ENCODE results near the gene PDCD1. TPM values are rescaled to one million over a fixed set of nuclear protein-coding genes. Genes with fewer than 3 reads are reported as not detected.

The PDCD1 gene
- total RNA-seq, 1 donor from 2014 or later = not detected

- H3K27ac Mint-ChIP-seq = no peak overlapping the region
- H3K9me3 Mint-ChIP-seq (ENCODE audit: low read depth) = peaks cover 4% of the 10 kb centered on the region
- H3K36me3 Mint-ChIP-seq (ENCODE audit: insufficient read depth) = peaks cover 3% of the 10 kb centered on the region
- no peaks in the 10 kb centered on the region for H3K4me1 Mint-ChIP-seq (ENCODE audit: low read depth)
- H3K4me3 Mint-ChIP-seq (ENCODE audit: low read depth) = no peak overlapping the region
- DNase-seq (ENCODE audit: low spot score, unreplicated experiment) = no peak
- no peak for TF ChIP-seq CTCF (IDR thresholded peaks at IDR 0.05; ENCODE audit: unreplicated experiment)
- H3K27me3 Mint-ChIP-seq = no peaks in the 10 kb centered on the region
Observed at GRCh38 chr2:241890524-241891235, 32.0 kb upstream of the PDCD1 start.

- H3K4me3 Mint-ChIP-seq (ENCODE audit: low read depth) = no peak overlapping the region
Observed at GRCh38 chr2:241888641-241889040, 29.9 kb upstream of the PDCD1 start.

GRCh38 chr2:241887806-241888522, 29.3 kb upstream of the PDCD1 start:
- peaks cover 4% of the 10 kb centered on the region for H3K9me3 Mint-ChIP-seq (ENCODE audit: low read depth)
- H3K4me1 Mint-ChIP-seq (ENCODE audit: low read depth) = peaks cover 2% of the 10 kb centered on the region
- H3K36me3 Mint-ChIP-seq (ENCODE audit: insufficient read depth) = peaks cover 3% of the 10 kb centered on the region
- H3K4me3 Mint-ChIP-seq (ENCODE audit: low read depth) = no peak overlapping the region
- peak overlapping the region; percentile 82 for H3K27ac Mint-ChIP-seq
- H3K27me3 Mint-ChIP-seq = no peaks in the 10 kb centered on the region
- TF ChIP-seq CTCF (IDR thresholded peaks at IDR 0.05; ENCODE audit: unreplicated experiment) = no peak
- DNase-seq (ENCODE audit: low spot score, unreplicated experiment) = no peak

More at GRCh38 chr2:241888641-241889040, 29.9 kb upstream of the PDCD1 start:
- Mint-ChIP-seq H3K27ac (no peak overlapping the region), H3K36me3 (ENCODE audit: insufficient read depth) (peaks cover 3% of the 10 kb centered on the region), H3K9me3 (ENCODE audit: low read depth) (peaks cover 4% of the 10 kb centered on the region), H3K4me1 (ENCODE audit: low read depth) (peaks cover 2% of the 10 kb centered on the region), H3K27me3 (no peaks in the 10 kb centered on the region)
- no peak for TF ChIP-seq CTCF (IDR thresholded peaks at IDR 0.05; ENCODE audit: unreplicated experiment)
- no peak for DNase-seq (ENCODE audit: low spot score, unreplicated experiment)

- DNase-seq (ENCODE audit: low spot score, unreplicated experiment) = no peak
- H3K4me1 Mint-ChIP-seq (ENCODE audit: low read depth) = peaks cover 7% of the 10 kb centered on the region
- no peak overlapping the region for H3K4me3 Mint-ChIP-seq (ENCODE audit: low read depth)
- no peaks in the 10 kb centered on the region for H3K27me3 Mint-ChIP-seq
- TF ChIP-seq CTCF (IDR thresholded peaks at IDR 0.05; ENCODE audit: unreplicated experiment) = no peak
- H3K9me3 Mint-ChIP-seq (ENCODE audit: low read depth) = peaks cover 4% of the 10 kb centered on the region
- no peak overlapping the region for H3K27ac Mint-ChIP-seq
- peaks cover 3% of the 10 kb centered on the region for H3K36me3 Mint-ChIP-seq (ENCODE audit: insufficient read depth)
Observed at GRCh38 chr2:241886840-241887447, 28.2 kb upstream of the PDCD1 start.

GRCh38 chr2:241885946-241886643, 27.4 kb upstream of the PDCD1 start:
- H3K27me3 Mint-ChIP-seq = no peaks in the 10 kb centered on the region
- no peak overlapping the region for H3K27ac Mint-ChIP-seq

More at GRCh38 chr2:241885946-241886643, 27.4 kb upstream of the PDCD1 start:
- no peak for DNase-seq (ENCODE audit: low spot score, unreplicated experiment)
- peaks cover 7% of the 10 kb centered on the region for H3K4me1 Mint-ChIP-seq (ENCODE audit: low read depth)
- peaks cover 4% of the 10 kb centered on the region for H3K9me3 Mint-ChIP-seq (ENCODE audit: low read depth)
- no peak for TF ChIP-seq CTCF (IDR thresholded peaks at IDR 0.05; ENCODE audit: unreplicated experiment)
- H3K36me3 Mint-ChIP-seq (ENCODE audit: insufficient read depth) = peaks cover 3% of the 10 kb centered on the region
- no peak overlapping the region for H3K4me3 Mint-ChIP-seq (ENCODE audit: low read depth)

All from progenitor cell of endocrine pancreas (in vitro differentiated cells).